Measurements from ENCODE around the gene FAF1.
"Not testable (repeated sequence)": the region's sequence is repeated elsewhere in the genome, so short reads cannot be mapped to it uniquely, and the experiment has no call there.

Gene FAF1

DNA sequence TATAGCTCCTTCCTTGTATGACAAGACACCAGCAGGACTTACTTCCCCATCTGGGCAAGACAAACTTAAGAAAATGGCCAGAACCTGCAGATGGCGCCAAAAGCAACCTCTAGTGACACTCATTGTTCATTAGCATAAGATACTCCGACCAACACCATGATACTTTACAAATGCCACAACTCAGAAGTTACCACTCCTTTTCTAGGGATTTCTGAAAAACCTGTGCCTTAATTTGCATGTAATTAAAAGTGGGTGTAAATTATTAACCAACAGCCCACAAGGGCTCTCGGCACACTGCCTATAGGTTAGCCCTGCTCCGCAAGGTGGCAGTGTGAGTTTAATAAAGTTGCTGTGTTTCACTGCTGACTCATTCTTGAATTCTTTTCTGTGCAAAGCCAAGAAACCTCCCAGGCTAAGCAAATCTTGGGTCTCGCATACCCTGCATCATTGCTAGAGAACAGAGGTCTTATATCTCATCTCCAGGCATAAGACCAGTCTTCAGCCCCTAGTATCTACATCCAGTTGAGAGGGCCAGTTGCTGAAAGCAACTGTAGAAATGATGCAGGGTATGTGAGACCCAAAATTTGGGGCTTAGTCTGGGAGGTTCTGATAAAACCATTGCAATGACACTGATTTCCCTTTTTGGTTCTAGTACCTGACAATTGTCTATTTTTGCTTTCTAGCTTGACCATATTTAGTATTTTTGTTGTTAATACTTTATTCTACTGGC, 86.4 kb downstream of the FAF1 start:
- Histone ChIP-seq H3K27ac (ENCODE audit: low read depth, low read length) (no peak overlapping the region), H3K27me3 (ENCODE audit: control insufficient read depth, insufficient read depth, low read length) (no peaks in the 10 kb centered on the region), H3K9ac (ENCODE audit: low read length) (no peak overlapping the region), H3K4me3 (ENCODE audit: low read length) (no peak overlapping the region), H3K36me3 (ENCODE audit: control insufficient read depth, insufficient read depth, low read length) (no peaks in the 10 kb centered on the region), H3K4me1 (ENCODE audit: control insufficient read depth, insufficient read depth, low read length) (no peaks in the 10 kb centered on the region)

DNA sequence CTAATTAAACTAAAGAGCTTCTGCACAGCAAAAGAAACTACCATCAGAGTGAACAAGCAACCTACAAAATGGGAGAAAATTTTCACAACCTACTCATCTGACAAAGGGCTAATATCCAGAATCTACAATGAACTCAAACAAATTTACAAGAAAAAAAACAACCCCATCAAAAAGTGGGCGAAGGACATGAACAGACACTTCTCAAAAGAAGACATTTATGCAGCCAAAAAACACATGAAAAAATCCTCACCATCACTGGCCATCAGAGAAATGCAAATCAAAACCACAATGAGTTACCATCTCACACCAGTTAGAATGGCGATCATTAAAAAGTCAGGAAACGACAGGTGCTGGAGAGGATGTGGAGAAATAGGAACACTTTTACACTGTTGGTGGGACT, 95.2 kb downstream of the FAF1 start:
- H3K27me3 ChIP-seq (ENCODE audit: control insufficient read depth, insufficient read depth, low read length); H3K4me3 ChIP-seq (ENCODE audit: low read length); H3K9ac ChIP-seq (ENCODE audit: low read length); H3K27ac ChIP-seq (ENCODE audit: low read depth, low read length); H3K4me1 ChIP-seq (ENCODE audit: control insufficient read depth, insufficient read depth, low read length); H3K36me3 ChIP-seq (ENCODE audit: control insufficient read depth, insufficient read depth, low read length): not testable (repeated sequence)

GRCh38 chr1:50861772-50862171, 98.3 kb downstream of the FAF1 start:
- H3K9ac ChIP-seq (ENCODE audit: low read length): no peak overlapping the region
- no peaks in the 10 kb centered on the region for H3K27me3 ChIP-seq (ENCODE audit: control insufficient read depth, insufficient read depth, low read length)
- H3K4me3 ChIP-seq (ENCODE audit: low read length): no peak overlapping the region
- no peaks in the 10 kb centered on the region for H3K36me3 ChIP-seq (ENCODE audit: control insufficient read depth, insufficient read depth, low read length)
- no peaks in the 10 kb centered on the region for H3K4me1 ChIP-seq (ENCODE audit: control insufficient read depth, insufficient read depth, low read length)
- no peak overlapping the region for H3K27ac ChIP-seq (ENCODE audit: low read depth, low read length)

DNA sequence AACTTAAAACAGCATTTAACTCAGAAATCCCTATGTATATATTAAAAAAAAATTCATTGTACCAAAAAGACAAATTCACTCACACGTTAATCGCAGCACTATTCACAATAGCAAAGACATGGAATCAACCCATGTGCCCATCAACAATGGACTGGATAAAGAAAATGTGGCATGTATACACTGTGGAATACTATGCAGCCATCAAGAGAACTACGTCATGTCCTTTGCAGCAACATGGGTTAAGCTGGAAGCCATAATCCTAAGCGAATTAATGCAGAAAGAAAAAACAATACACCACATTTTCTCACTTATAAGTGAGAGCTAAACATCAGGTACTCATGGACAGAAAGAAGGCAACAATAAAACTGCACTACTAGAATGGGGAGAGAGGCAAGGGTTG, 99.4 kb downstream of the FAF1 start:
- H3K4me1 ChIP-seq (ENCODE audit: control insufficient read depth, insufficient read depth, low read length): no peaks in the 10 kb centered on the region
- H3K36me3 ChIP-seq (ENCODE audit: control insufficient read depth, insufficient read depth, low read length): no peaks in the 10 kb centered on the region
- no peaks in the 10 kb centered on the region for H3K27me3 ChIP-seq (ENCODE audit: control insufficient read depth, insufficient read depth, low read length)
- H3K9ac ChIP-seq (ENCODE audit: low read length): no peak overlapping the region
- no peak overlapping the region for H3K4me3 ChIP-seq (ENCODE audit: low read length)
- no peak overlapping the region for H3K27ac ChIP-seq (ENCODE audit: low read depth, low read length)

DNA sequence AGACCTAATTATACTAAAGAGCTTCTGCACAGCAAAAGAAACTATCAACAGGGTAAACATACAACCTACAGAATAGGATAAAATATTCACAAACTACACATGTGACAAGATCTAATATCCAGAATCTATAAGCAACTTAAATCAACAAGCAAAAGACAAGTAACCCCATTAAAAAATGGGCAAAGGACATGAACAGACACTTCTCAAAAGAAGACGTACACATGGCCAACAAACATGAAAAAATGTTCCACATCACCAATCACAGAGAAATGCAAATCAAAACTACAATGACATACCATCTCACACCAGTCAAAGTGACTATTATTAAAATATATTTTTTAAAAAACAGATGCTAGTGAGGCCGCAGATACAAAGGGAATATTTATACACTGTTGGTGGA, 99.8 kb downstream of the FAF1 start:
- H3K27me3 ChIP-seq (ENCODE audit: control insufficient read depth, insufficient read depth, low read length): no peaks in the 10 kb centered on the region
- H3K36me3 ChIP-seq (ENCODE audit: control insufficient read depth, insufficient read depth, low read length): no peaks in the 10 kb centered on the region
- no peak overlapping the region for H3K4me3 ChIP-seq (ENCODE audit: low read length)
- no peak overlapping the region for H3K9ac ChIP-seq (ENCODE audit: low read length)
- H3K4me1 ChIP-seq (ENCODE audit: control insufficient read depth, insufficient read depth, low read length): no peaks in the 10 kb centered on the region
- no peak overlapping the region for H3K27ac ChIP-seq (ENCODE audit: low read depth, low read length)

DNA sequence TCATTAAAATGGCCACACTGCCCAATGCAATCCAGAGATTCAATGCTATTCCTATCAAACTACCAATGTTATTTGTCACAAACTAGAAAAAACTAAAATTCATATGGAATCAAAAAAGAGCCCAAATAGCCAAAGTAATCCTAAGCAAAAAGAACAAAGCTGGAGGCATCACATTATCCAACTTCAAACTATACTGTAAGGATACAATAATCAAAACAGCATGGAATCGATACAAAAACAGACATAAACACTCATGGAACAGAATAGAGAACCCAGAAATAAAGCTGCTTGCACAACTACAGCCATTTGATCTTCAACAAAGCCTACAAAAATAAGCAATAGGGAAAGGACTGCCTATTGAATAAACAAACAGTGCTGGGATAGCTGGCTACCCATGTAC, 100.4 kb downstream of the FAF1 start:
- Histone ChIP-seq H3K36me3 (ENCODE audit: control insufficient read depth, insufficient read depth, low read length) (no peaks in the 10 kb centered on the region), H3K4me1 (ENCODE audit: control insufficient read depth, insufficient read depth, low read length) (no peaks in the 10 kb centered on the region), H3K9ac (ENCODE audit: low read length) (no peak overlapping the region), H3K27me3 (ENCODE audit: control insufficient read depth, insufficient read depth, low read length) (no peaks in the 10 kb centered on the region), H3K27ac (ENCODE audit: low read depth, low read length) (no peak overlapping the region), H3K4me3 (ENCODE audit: low read length) (no peak overlapping the region)

- H3K4me1 ChIP-seq (ENCODE audit: control insufficient read depth, insufficient read depth, low read length): no peaks in the 10 kb centered on the region
Measured at GRCh38 chr1:50858761-50859160, 101.3 kb downstream of the FAF1 start.

DNA sequence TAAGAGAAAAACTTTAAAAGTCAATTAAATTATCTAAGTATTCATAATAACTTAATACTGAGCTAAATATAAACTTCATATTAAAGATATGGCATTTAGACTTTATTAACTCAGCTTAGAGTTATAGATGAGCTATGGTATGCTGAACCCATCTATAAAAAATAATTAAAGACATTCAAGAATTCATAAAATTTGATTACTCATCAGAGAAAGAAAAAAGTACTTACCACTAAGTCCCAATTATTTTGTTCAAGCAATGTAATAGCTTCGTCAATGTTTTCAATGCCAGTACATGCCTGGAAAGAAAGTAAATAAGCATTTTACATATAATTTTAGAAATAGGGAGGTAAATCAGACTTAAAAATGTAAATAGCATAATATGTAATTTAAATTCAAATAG, 102.4 kb downstream of the FAF1 start:
- Histone ChIP-seq H3K27ac (ENCODE audit: low read depth, low read length) (no peak overlapping the region), H3K4me3 (ENCODE audit: low read length) (no peak overlapping the region), H3K4me1 (ENCODE audit: control insufficient read depth, insufficient read depth, low read length) (no peaks in the 10 kb centered on the region), H3K36me3 (ENCODE audit: control insufficient read depth, insufficient read depth, low read length) (no peaks in the 10 kb centered on the region), H3K9ac (ENCODE audit: low read length) (no peak overlapping the region), H3K27me3 (ENCODE audit: control insufficient read depth, insufficient read depth, low read length) (no peaks in the 10 kb centered on the region)

More at GRCh38 chr1:50858761-50859160, 101.3 kb downstream of the FAF1 start:
- Histone ChIP-seq H3K9ac (ENCODE audit: low read length) (no peak overlapping the region), H3K27ac (ENCODE audit: low read depth, low read length) (no peak overlapping the region), H3K36me3 (ENCODE audit: control insufficient read depth, insufficient read depth, low read length) (no peaks in the 10 kb centered on the region), H3K27me3 (ENCODE audit: control insufficient read depth, insufficient read depth, low read length) (no peaks in the 10 kb centered on the region), H3K4me3 (ENCODE audit: low read length) (no peak overlapping the region)

DNA sequence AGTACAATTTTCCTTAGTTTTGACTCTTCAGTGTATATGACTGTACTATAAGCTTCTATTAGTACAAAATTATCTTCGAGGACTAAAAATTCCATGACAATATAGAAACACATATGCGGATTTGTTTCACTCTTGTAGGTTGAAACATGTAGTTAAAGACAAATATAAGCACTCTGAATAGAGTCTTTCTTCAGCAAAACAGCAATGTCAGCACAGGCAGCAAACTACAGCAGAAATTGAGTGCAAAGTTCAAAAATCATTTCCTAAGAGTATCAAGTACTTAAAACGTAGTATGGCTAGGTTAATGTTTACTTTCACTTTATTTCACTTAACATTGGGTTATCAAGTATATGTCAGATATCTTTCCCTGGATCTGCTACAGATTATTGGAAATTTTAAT, 106.7 kb downstream of the FAF1 start:
- H3K4me3 ChIP-seq (ENCODE audit: low read length): no peak overlapping the region
- no peaks in the 10 kb centered on the region for H3K36me3 ChIP-seq (ENCODE audit: control insufficient read depth, insufficient read depth, low read length)
- H3K27ac ChIP-seq (ENCODE audit: low read depth, low read length): no peak overlapping the region
- no peaks in the 10 kb centered on the region for H3K27me3 ChIP-seq (ENCODE audit: control insufficient read depth, insufficient read depth, low read length)
- H3K9ac ChIP-seq (ENCODE audit: low read length): no peak overlapping the region
- H3K4me1 ChIP-seq (ENCODE audit: control insufficient read depth, insufficient read depth, low read length): no peaks in the 10 kb centered on the region

GRCh38 chr1:50852889-50853288, 107.2 kb downstream of the FAF1 start:
- Histone ChIP-seq H3K27ac (ENCODE audit: low read depth, low read length) (no peak overlapping the region), H3K4me1 (ENCODE audit: control insufficient read depth, insufficient read depth, low read length) (no peaks in the 10 kb centered on the region), H3K27me3 (ENCODE audit: control insufficient read depth, insufficient read depth, low read length) (no peaks in the 10 kb centered on the region), H3K9ac (ENCODE audit: low read length) (no peak overlapping the region), H3K4me3 (ENCODE audit: low read length) (no peak overlapping the region), H3K36me3 (ENCODE audit: control insufficient read depth, insufficient read depth, low read length) (no peaks in the 10 kb centered on the region)

DNA sequence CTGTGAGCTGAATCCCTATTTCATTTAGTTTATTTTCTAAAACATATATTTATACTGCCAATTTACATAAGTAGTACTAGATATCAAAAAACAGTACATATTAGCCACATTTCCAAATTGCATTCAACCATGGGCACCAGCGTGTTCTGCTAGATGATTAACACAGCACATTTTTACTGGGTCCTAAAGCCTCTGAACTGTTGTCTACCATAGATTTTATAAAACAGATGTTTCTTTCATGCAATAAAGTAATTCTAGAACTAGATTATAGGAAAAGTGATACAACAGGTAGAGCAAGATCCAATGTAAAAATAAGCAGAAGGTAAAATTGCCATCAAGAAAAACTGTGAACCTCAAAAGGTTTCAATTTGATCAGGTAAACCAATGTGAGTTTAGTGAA, 108.6 kb downstream of the FAF1 start:
- Histone ChIP-seq H3K4me3 (ENCODE audit: low read length) (no peak overlapping the region), H3K27ac (ENCODE audit: low read depth, low read length) (no peak overlapping the region), H3K27me3 (ENCODE audit: control insufficient read depth, insufficient read depth, low read length) (no peaks in the 10 kb centered on the region), H3K9ac (ENCODE audit: low read length) (no peak overlapping the region), H3K4me1 (ENCODE audit: control insufficient read depth, insufficient read depth, low read length) (no peaks in the 10 kb centered on the region), H3K36me3 (ENCODE audit: control insufficient read depth, insufficient read depth, low read length) (no peaks in the 10 kb centered on the region)

GRCh38 chr1:50851034-50851433, 109.0 kb downstream of the FAF1 start:
- H3K4me1 ChIP-seq (ENCODE audit: control insufficient read depth, insufficient read depth, low read length): no peaks in the 10 kb centered on the region

DNA sequence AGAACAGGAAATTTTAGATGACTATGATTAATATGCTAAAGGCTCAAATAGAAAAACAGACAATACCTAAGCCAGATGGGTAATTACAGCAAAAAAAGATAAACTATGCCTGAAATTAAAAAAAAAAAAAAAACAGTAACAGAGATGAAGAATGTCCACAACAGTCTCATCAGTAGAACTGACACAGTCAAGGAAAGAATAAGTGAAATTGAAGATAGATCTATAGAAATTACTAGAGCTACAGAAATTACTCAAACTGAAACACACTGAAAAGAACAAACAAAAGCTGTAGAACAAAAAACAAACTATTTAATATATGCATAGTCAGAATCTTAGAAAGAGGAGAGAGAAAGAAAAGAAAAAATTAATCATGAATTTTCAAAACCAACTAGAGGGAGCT, 112.8 kb downstream of the FAF1 start:
- H3K27me3 ChIP-seq (ENCODE audit: control insufficient read depth, insufficient read depth, low read length): no peaks in the 10 kb centered on the region
- peaks cover 1% of the 10 kb centered on the region for H3K4me1 ChIP-seq (ENCODE audit: control insufficient read depth, insufficient read depth, low read length)
- H3K4me3 ChIP-seq (ENCODE audit: low read length): no peak overlapping the region
- no peaks in the 10 kb centered on the region for H3K36me3 ChIP-seq (ENCODE audit: control insufficient read depth, insufficient read depth, low read length)
- no peak overlapping the region for H3K27ac ChIP-seq (ENCODE audit: low read depth, low read length)
- no peak overlapping the region for H3K9ac ChIP-seq (ENCODE audit: low read length)

More at GRCh38 chr1:50851034-50851433, 109.0 kb downstream of the FAF1 start:
- Histone ChIP-seq H3K27ac (ENCODE audit: low read depth, low read length) (no peak overlapping the region), H3K4me3 (ENCODE audit: low read length) (no peak overlapping the region), H3K9ac (ENCODE audit: low read length) (no peak overlapping the region), H3K27me3 (ENCODE audit: control insufficient read depth, insufficient read depth, low read length) (no peaks in the 10 kb centered on the region), H3K36me3 (ENCODE audit: control insufficient read depth, insufficient read depth, low read length) (no peaks in the 10 kb centered on the region)
